ENCODE data around the gene GPR45.

GPR45 gene

GRCh38 chr2:105255979-105256378, 14.4 kb downstream of the GPR45 start:
- Histone ChIP-seq H3K4me1 (ENCODE audit: control insufficient read depth in 1 of 2, insufficient read depth in 2 of 2, low read length in 2 of 2) (no peaks in the 10 kb centered on the region), H3K9me3 (ENCODE audit: control insufficient read depth in 1 of 2, low read length in 2 of 2) (no peaks in the 10 kb centered on the region), H3K36me3 (ENCODE audit: control insufficient read depth in 1 of 2, insufficient read depth in 2 of 2, low read length in 2 of 2) (no peaks in the 10 kb centered on the region), H3K4me3 (ENCODE audit: low read depth in 1 of 2, low read length in 2 of 2) (no peak overlapping the region), H3K27ac (ENCODE audit: low read length) (no peak overlapping the region), H3K27me3 (ENCODE audit: low read depth, low read length) (no peaks in the 10 kb centered on the region)

GRCh38 chr2:105256431-105257047, 15.0 kb downstream of the GPR45 start:
- no peak overlapping the region for H3K4me3 ChIP-seq (ENCODE audit: low read depth in 1 of 2, low read length in 2 of 2)
- no peak overlapping the region for H3K27ac ChIP-seq (ENCODE audit: low read length)
- H3K4me1 ChIP-seq (ENCODE audit: control insufficient read depth in 1 of 2, insufficient read depth in 2 of 2, low read length in 2 of 2) = no peaks in the 10 kb centered on the region
- H3K9me3 ChIP-seq (ENCODE audit: control insufficient read depth in 1 of 2, low read length in 2 of 2) = no peaks in the 10 kb centered on the region
- no peaks in the 10 kb centered on the region for H3K27me3 ChIP-seq (ENCODE audit: low read depth, low read length)
- no peaks in the 10 kb centered on the region for H3K36me3 ChIP-seq (ENCODE audit: control insufficient read depth in 1 of 2, insufficient read depth in 2 of 2, low read length in 2 of 2)

GRCh38 chr2:105257981-105258380, 16.4 kb downstream of the GPR45 start:
- no peaks in the 10 kb centered on the region for H3K36me3 ChIP-seq (ENCODE audit: control insufficient read depth in 1 of 2, insufficient read depth in 2 of 2, low read length in 2 of 2)
- H3K27me3 ChIP-seq (ENCODE audit: low read depth, low read length) = no peaks in the 10 kb centered on the region
- no peaks in the 10 kb centered on the region for H3K9me3 ChIP-seq (ENCODE audit: control insufficient read depth in 1 of 2, low read length in 2 of 2)
- no peak overlapping the region for H3K27ac ChIP-seq (ENCODE audit: low read length)
- H3K4me1 ChIP-seq (ENCODE audit: control insufficient read depth in 1 of 2, insufficient read depth in 2 of 2, low read length in 2 of 2) = no peaks in the 10 kb centered on the region
- no peak overlapping the region for H3K4me3 ChIP-seq (ENCODE audit: low read depth in 1 of 2, low read length in 2 of 2)

DNA sequence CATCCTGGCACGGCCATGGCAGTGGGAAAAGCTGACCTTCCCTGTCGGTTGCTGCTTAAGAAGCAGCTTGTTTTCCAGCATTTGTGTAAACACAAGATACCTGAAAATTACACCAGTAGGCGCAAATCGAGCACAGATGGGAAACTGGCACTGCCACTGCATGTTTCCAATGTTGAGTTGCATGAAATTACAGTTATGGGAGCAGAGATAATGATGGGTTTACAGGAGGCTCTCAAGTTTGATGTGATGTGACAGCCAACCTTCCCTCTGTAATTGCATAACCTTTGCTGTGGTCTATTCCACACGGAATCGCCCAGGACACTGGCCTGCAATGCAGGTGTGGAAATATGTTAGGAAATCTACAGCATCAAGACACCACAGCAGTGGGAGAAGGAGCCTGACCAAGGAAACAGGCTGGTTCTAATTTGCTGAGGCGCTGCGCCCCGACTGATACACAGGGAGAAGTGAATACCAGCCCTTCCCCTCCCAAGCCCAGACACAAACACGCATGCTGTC, 17.4 kb downstream of the GPR45 start:
- Histone ChIP-seq H3K4me3 (ENCODE audit: low read depth in 1 of 2, low read length in 2 of 2) (no peak overlapping the region), H3K36me3 (ENCODE audit: control insufficient read depth in 1 of 2, insufficient read depth in 2 of 2, low read length in 2 of 2) (peaks cover 0 to 3% of the 10 kb centered on the region in 2 donors), H3K9me3 (ENCODE audit: control insufficient read depth in 1 of 2, low read length in 2 of 2) (no peaks in the 10 kb centered on the region), H3K27ac (ENCODE audit: low read length) (no peak overlapping the region), H3K4me1 (ENCODE audit: control insufficient read depth in 1 of 2, insufficient read depth in 2 of 2, low read length in 2 of 2) (no peaks in the 10 kb centered on the region), H3K27me3 (ENCODE audit: low read depth, low read length) (no peaks in the 10 kb centered on the region)

- H3K4me3 ChIP-seq (ENCODE audit: low read depth in 1 of 2, low read length in 2 of 2) = no peak overlapping the region
- peaks cover 6 to 17% of the 10 kb centered on the region in 2 donors for H3K36me3 ChIP-seq (ENCODE audit: control insufficient read depth in 1 of 2, insufficient read depth in 2 of 2, low read length in 2 of 2)
These were observed 19.5 kb downstream of the GPR45 start for GRCh38 chr2:105261061-105261460.

GRCh38 chr2:105262651-105263091, 21.1 kb downstream of the GPR45 start:
- Histone ChIP-seq H3K4me1 (ENCODE audit: control insufficient read depth in 1 of 2, insufficient read depth in 2 of 2, low read length in 2 of 2) (no peaks in the 10 kb centered on the region), H3K27ac (ENCODE audit: low read length) (no peak overlapping the region), H3K9me3 (ENCODE audit: control insufficient read depth in 1 of 2, low read length in 2 of 2) (no peaks in the 10 kb centered on the region), H3K27me3 (ENCODE audit: low read depth, low read length) (no peaks in the 10 kb centered on the region), H3K36me3 (ENCODE audit: control insufficient read depth in 1 of 2, insufficient read depth in 2 of 2, low read length in 2 of 2) (peaks cover 20 to 34% of the 10 kb centered on the region in 2 donors), H3K4me3 (ENCODE audit: low read depth in 1 of 2, low read length in 2 of 2) (no peak overlapping the region)

More at GRCh38 chr2:105261061-105261460, 19.5 kb downstream of the GPR45 start:
- Histone ChIP-seq H3K9me3 (ENCODE audit: control insufficient read depth in 1 of 2, low read length in 2 of 2) (no peaks in the 10 kb centered on the region), H3K4me1 (ENCODE audit: control insufficient read depth in 1 of 2, insufficient read depth in 2 of 2, low read length in 2 of 2) (no peaks in the 10 kb centered on the region), H3K27ac (ENCODE audit: low read length) (no peak overlapping the region), H3K27me3 (ENCODE audit: low read depth, low read length) (no peaks in the 10 kb centered on the region)

DNA sequence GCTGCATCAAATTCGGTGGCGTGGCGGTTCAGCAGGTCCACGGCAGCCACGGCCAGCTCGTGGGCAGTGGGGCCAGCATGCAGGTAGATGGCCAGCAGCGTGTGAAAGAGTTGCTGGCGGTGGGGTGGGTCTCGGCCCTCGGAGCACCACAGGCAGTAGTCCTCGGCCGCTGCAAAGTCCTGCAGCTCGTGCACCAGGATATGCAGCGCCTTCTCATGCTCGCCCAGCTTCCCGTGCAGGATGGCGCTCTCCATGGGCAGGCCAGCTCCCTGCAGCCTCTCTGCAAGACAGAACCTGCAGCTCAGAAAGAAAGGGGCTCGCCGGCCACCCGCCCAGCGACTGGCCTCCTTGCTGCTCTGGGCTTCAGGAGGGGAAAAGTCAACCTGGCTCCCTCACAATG, 27.9 kb downstream of the GPR45 start:
- Histone ChIP-seq H3K4me3 (ENCODE audit: low read depth in 1 of 2, low read length in 2 of 2) (no peak overlapping the region), H3K36me3 (ENCODE audit: control insufficient read depth in 1 of 2, insufficient read depth in 2 of 2, low read length in 2 of 2) (peaks cover 74 to 92% of the 10 kb centered on the region in 2 donors), H3K4me1 (ENCODE audit: control insufficient read depth in 1 of 2, insufficient read depth in 2 of 2, low read length in 2 of 2) (no peaks in the 10 kb centered on the region), H3K9me3 (ENCODE audit: control insufficient read depth in 1 of 2, low read length in 2 of 2) (no peaks in the 10 kb centered on the region), H3K27me3 (ENCODE audit: low read depth, low read length) (no peaks in the 10 kb centered on the region), H3K27ac (ENCODE audit: low read length) (no peak overlapping the region)

- Histone ChIP-seq H3K9me3 (ENCODE audit: control insufficient read depth in 1 of 2, low read length in 2 of 2) (no peaks in the 10 kb centered on the region), H3K27me3 (ENCODE audit: low read depth, low read length) (no peaks in the 10 kb centered on the region), H3K4me1 (ENCODE audit: control insufficient read depth in 1 of 2, insufficient read depth in 2 of 2, low read length in 2 of 2) (no peaks in the 10 kb centered on the region), H3K4me3 (ENCODE audit: low read depth in 1 of 2, low read length in 2 of 2) (no peak overlapping the region), H3K36me3 (ENCODE audit: control insufficient read depth in 1 of 2, insufficient read depth in 2 of 2, low read length in 2 of 2) (peaks cover 83 to 96% of the 10 kb centered on the region in 2 donors), H3K27ac (ENCODE audit: low read length) (no peak overlapping the region)
These were observed 30.0 kb downstream of the GPR45 start for GRCh38 chr2:105271393-105272045.

DNA sequence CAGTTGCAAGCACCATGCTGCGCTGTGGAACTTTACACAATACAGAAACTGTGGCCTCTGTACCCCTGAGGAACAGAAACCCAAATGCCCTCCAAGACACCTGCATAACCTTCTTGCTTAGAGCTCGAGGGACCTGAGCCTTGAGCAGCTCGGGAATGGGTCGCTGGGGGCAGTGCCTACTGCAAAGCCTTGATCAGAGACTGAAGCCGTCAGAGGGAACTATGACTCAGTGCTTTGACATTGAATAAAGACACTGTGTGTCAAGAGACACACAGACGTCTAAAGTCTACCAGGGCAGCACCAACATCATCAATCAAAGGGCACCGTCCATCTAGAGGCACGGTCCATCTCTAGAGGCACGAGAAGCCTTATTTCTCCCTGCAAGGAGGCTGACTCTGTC, 30.6 kb downstream of the GPR45 start:
- Histone ChIP-seq H3K27ac (ENCODE audit: low read length) (no peak overlapping the region), H3K36me3 (ENCODE audit: control insufficient read depth in 1 of 2, insufficient read depth in 2 of 2, low read length in 2 of 2) (peaks cover 83 to 96% of the 10 kb centered on the region in 2 donors), H3K9me3 (ENCODE audit: control insufficient read depth in 1 of 2, low read length in 2 of 2) (no peaks in the 10 kb centered on the region), H3K4me1 (ENCODE audit: control insufficient read depth in 1 of 2, insufficient read depth in 2 of 2, low read length in 2 of 2) (no peaks in the 10 kb centered on the region), H3K4me3 (ENCODE audit: low read depth in 1 of 2, low read length in 2 of 2) (no peak overlapping the region), H3K27me3 (ENCODE audit: low read depth, low read length) (no peaks in the 10 kb centered on the region)

DNA sequence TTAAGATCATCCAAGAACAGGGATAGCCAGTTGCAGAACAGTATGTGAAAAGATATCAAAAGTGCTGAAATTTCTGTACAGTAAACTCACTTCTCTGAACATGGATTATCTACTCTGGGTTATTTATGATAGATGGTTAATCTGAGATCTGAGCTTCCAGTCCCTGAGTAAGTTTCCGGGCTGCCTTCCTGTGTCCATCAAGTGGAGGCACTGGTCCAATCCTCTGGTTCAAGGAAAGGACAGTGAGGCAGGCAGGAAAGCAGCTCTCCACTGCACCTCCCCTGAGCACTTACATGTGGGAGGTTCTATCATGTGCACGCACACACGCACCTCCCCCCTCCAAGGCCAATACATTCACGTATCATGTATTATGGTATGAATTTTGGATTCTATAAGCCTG, 32.5 kb downstream of the GPR45 start:
- Histone ChIP-seq H3K9me3 (ENCODE audit: control insufficient read depth in 1 of 2, low read length in 2 of 2) (no peaks in the 10 kb centered on the region), H3K36me3 (ENCODE audit: control insufficient read depth in 1 of 2, insufficient read depth in 2 of 2, low read length in 2 of 2) (peaks cover 75 to 95% of the 10 kb centered on the region in 2 donors), H3K4me3 (ENCODE audit: low read depth in 1 of 2, low read length in 2 of 2) (no peak overlapping the region), H3K4me1 (ENCODE audit: control insufficient read depth in 1 of 2, insufficient read depth in 2 of 2, low read length in 2 of 2) (no peaks in the 10 kb centered on the region), H3K27ac (ENCODE audit: low read length) (no peak overlapping the region), H3K27me3 (ENCODE audit: low read depth, low read length) (no peaks in the 10 kb centered on the region)

GRCh38 chr2:105278654-105279053, 37.1 kb downstream of the GPR45 start:
- H3K36me3 ChIP-seq (ENCODE audit: control insufficient read depth in 1 of 2, insufficient read depth in 2 of 2, low read length in 2 of 2) = peaks cover 51 to 87% of the 10 kb centered on the region in 2 donors
- H3K27me3 ChIP-seq (ENCODE audit: low read depth, low read length) = no peaks in the 10 kb centered on the region
- no peaks in the 10 kb centered on the region for H3K9me3 ChIP-seq (ENCODE audit: control insufficient read depth in 1 of 2, low read length in 2 of 2)
- H3K4me1 ChIP-seq (ENCODE audit: control insufficient read depth in 1 of 2, insufficient read depth in 2 of 2, low read length in 2 of 2) = no peaks in the 10 kb centered on the region
- no peak overlapping the region for H3K27ac ChIP-seq (ENCODE audit: low read length)
- no peak overlapping the region for H3K4me3 ChIP-seq (ENCODE audit: low read depth in 1 of 2, low read length in 2 of 2)
